K562 (cell line): ENCODE results near the gene MRPS30.

Experiments used
- ATF2 ChIP-seq: sonication (generic); formaldehyde crosslinking; IDR thresholded peaks from 2 replicates; pipeline ENCODE4 v1.8.1; 2022; ENCODE audit warnings: missing genetic modification reagents
- CTCF ChIP-seq, 3 experiments: IDR thresholded peaks in 2 of 3; conservative IDR thresholded peaks in 1 of 3; 2 replicates each; pipeline ENCODE4 v1.5.1; 2011 to 2012; ENCODE audit warnings: low read length in 3 of 3, mild to moderate bottlenecking in 3 of 3, control low read depth in 2 of 3, improper control_type of control experiment in 1 of 3, inconsistent platforms in 1 of 3, low read depth in 1 of 3, mixed read lengths in 1 of 3, moderate library complexity in 1 of 3; ENCODE audit not compliant: insufficient read depth in 2 of 3
- MAX ChIP-seq: sonication (generic); formaldehyde crosslinking; IDR thresholded peaks from 2 replicates; pipeline ENCODE4 v1.9.0; 2022; ENCODE audit warnings: mild to moderate bottlenecking, missing genetic modification reagents
- YY1 ChIP-seq, 3 experiments: IDR thresholded peaks; 2 replicates each; pipeline ENCODE4 v1.6.1; 2011; ENCODE audit warnings: low read length in 2 of 3, mild to moderate bottlenecking in 2 of 3, moderate library complexity in 2 of 3, borderline replicate concordance in 1 of 3, control low read depth in 1 of 3, low read depth in 1 of 3; ENCODE audit not compliant: insufficient read depth in 3 of 3, insufficient replicate concordance in 2 of 3, control insufficient read depth in 1 of 3, insufficient read length in 1 of 3; ENCODE audit errors: extremely low read depth in 1 of 3

- TF ChIP-seq CTCF (IDR thresholded peaks at IDR 0.05 in 2 of 3, conservative IDR thresholded peaks at IDR 0.05 in 1 of 3; ENCODE audit: insufficient read depth in 2 of 3, low read depth in 1 of 3, low read length in 3 of 3), result no peak
- TF ChIP-seq YY1 (IDR thresholded peaks at IDR 0.05; ENCODE audit: borderline replicate concordance in 1 of 3, control insufficient read depth in 1 of 3, extremely low read depth in 1 of 3, insufficient read depth in 3 of 3, insufficient read length in 1 of 3, insufficient replicate concordance in 2 of 3, low read depth in 1 of 3, low read length in 2 of 3), result no peak
- TF ChIP-seq MAX, result no peak
- TF ChIP-seq ATF2 (CRISPR knock-in tag), result no peak
Measured at GRCh38 chr5:44807269-44807668, 1.5 kb upstream of the MRPS30 start.
